MM.1S (cell line): Measurements from ENCODE around the gene RAB11FIP5.

Source experiments
- DNase-seq: peaks from one replicate; pipeline ENCODE4 v3.0.0-alpha.2; 2015
- H2AFZ ChIP-seq: fragments of 300-600 bp; sonication (generic); 2 replicates; pipeline ENCODE4 v1.6.0; 2016; ENCODE audit warnings: antibody characterized with exemption, low read length
- H3F3A ChIP-seq: fragments of 300-600 bp; sonication (generic); 2 replicates; pipeline ENCODE4 v1.6.1; 2016; ENCODE audit warnings: mild to moderate bottlenecking, antibody characterized with exemption, low read length, moderate library complexity, mixed read lengths; ENCODE audit not compliant: insufficient read depth
- H3K27ac ChIP-seq: fragments of 300-600 bp; sonication (generic); 2 replicates; pipeline ENCODE4 v1.5.1; 2016; ENCODE audit warnings: mild to moderate bottlenecking, low read length
- H3K27me3 ChIP-seq: fragments of 300-600 bp; sonication (generic); replicated peaks from 2 replicates; pipeline ENCODE4 v1.6.0; 2016; ENCODE audit warnings: low read length; ENCODE audit not compliant: insufficient read depth
- H3K36me3 ChIP-seq: fragments of 300-600 bp; sonication (generic); replicated peaks from 2 replicates; pipeline ENCODE4 v1.6.1; 2016; ENCODE audit warnings: mild to moderate bottlenecking, low read length, mixed read lengths; ENCODE audit not compliant: insufficient read depth
- H3K4me1 ChIP-seq: fragments of 300-600 bp; sonication (generic); 2 replicates; pipeline ENCODE4 v1.6.1; 2016; ENCODE audit warnings: low read length, mixed read lengths
- H3K4me2 ChIP-seq: fragments of 300-600 bp; sonication (generic); 2 replicates; pipeline ENCODE4 v1.6.0; 2016; ENCODE audit warnings: low read depth, low read length
- H3K4me3 ChIP-seq: fragments of 300-600 bp; sonication (generic); 2 replicates; pipeline ENCODE4 v1.5.1; 2016; ENCODE audit warnings: low read length, mixed read lengths
- H3K79me2 ChIP-seq: fragments of 300-600 bp; sonication (generic); 2 replicates; pipeline ENCODE4 v1.6.1; 2016; ENCODE audit warnings: mixed run types, low read length, mixed read lengths
- H3K9ac ChIP-seq: fragments of 300-600 bp; sonication (generic); 2 replicates; pipeline ENCODE4 v1.6.1; 2016; ENCODE audit warnings: low read length, mixed read lengths
- H3K9me2 ChIP-seq: fragments of 300-600 bp; sonication (generic); replicated peaks from 2 replicates; pipeline ENCODE4 v1.6.1; 2016; ENCODE audit warnings: mild to moderate bottlenecking, low read length, mixed read lengths; ENCODE audit not compliant: insufficient read depth
- H3K9me3 ChIP-seq: fragments of 300-600 bp; sonication (generic); replicated peaks from 2 replicates; pipeline ENCODE4 v1.6.1; 2016; ENCODE audit warnings: mild to moderate bottlenecking, low read length, mixed read lengths; ENCODE audit not compliant: insufficient read depth
- H4K20me1 ChIP-seq: fragments of 300-600 bp; sonication (generic); 2 replicates; pipeline ENCODE4 v1.6.1; 2016; ENCODE audit warnings: mild to moderate bottlenecking, low read length, moderate library complexity, mixed read lengths; ENCODE audit not compliant: insufficient read depth
- EZH2 ChIP-seq: fragments of 300-600 bp; sonication (generic); optimal IDR thresholded peaks from 2 replicates; pipeline ENCODE3; 2017; ENCODE audit warnings: low read depth, mild to moderate bottlenecking, antibody characterized with exemption, low read length, mixed read lengths
- EZH2phosphoT487 ChIP-seq: fragments of 300-600 bp; sonication (generic); IDR thresholded peaks from 2 replicates; pipeline ENCODE4 v1.6.1; 2018; ENCODE audit warnings: antibody characterized with exemption, low read length
- TF ChIP-seq, protein P1 (sequence below): fragments of 300-600 bp; sonication (generic); IDR thresholded peaks from 2 replicates; pipeline ENCODE4 v1.5.1; 2016; ENCODE audit warnings: antibody characterized with exemption, low read length, mixed read lengths

RAB11FIP5 gene

DNA sequence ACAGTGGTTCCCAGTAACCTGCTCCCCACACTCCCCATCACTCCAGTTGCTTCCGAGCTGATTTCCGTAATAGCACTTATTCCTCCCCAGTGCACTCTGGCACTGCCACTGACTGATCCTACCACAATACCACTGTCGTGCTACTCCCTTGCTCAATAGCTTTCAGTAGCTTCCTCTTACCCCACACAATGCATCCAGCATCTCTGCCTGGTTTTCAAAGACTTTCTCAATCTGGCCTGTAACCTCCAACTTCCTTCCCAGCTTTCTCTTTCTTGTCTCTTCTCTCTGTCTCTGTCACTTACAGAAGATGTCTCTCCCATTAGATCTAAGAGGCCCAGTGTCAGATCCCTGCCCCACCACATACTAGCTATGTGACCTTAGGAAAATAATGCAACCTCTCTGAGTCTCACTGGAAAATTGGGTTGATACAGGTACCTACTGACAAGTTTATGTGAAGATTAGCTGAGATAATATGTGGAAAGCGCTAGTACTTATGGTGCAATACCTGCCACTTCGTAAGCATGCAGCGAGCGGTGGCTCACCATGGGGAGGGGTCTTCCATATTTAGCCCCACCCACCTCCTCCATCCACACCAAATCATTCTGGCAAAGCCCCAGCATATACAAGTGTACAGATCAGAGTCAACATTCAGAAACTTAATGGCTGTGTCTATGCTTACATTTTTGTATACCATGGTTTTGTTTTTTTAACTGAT, 77.9 kb downstream of the RAB11FIP5 start:
- Histone ChIP-seq H4K20me1 (no peaks in the 10 kb centered on the region), H3K79me2 (no peaks in the 10 kb centered on the region), H3K36me3 (no peaks in the 10 kb centered on the region), H3K4me2 (no peak overlapping the region), H3K4me3 (no peak overlapping the region), H3K27me3 (no peaks in the 10 kb centered on the region), H3K27ac (no peak overlapping the region), H3F3A (no peaks in the 10 kb centered on the region), H3K9ac (no peak overlapping the region), H3K9me3 (no peaks in the 10 kb centered on the region), H3K9me2 (no peaks in the 10 kb centered on the region), H2AFZ (no peak overlapping the region), H3K4me1 (no peaks in the 10 kb centered on the region)
- no peak for DNase-seq
- TF ChIP-seq EZH2phosphoT487: no peak
- TF ChIP-seq, protein P1, sequence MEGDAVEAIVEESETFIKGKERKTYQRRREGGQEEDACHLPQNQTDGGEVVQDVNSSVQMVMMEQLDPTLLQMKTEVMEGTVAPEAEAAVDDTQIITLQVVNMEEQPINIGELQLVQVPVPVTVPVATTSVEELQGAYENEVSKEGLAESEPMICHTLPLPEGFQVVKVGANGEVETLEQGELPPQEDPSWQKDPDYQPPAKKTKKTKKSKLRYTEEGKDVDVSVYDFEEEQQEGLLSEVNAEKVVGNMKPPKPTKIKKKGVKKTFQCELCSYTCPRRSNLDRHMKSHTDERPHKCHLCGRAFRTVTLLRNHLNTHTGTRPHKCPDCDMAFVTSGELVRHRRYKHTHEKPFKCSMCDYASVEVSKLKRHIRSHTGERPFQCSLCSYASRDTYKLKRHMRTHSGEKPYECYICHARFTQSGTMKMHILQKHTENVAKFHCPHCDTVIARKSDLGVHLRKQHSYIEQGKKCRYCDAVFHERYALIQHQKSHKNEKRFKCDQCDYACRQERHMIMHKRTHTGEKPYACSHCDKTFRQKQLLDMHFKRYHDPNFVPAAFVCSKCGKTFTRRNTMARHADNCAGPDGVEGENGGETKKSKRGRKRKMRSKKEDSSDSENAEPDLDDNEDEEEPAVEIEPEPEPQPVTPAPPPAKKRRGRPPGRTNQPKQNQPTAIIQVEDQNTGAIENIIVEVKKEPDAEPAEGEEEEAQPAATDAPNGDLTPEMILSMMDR: no peak
- no peak for TF ChIP-seq EZH2

DNA sequence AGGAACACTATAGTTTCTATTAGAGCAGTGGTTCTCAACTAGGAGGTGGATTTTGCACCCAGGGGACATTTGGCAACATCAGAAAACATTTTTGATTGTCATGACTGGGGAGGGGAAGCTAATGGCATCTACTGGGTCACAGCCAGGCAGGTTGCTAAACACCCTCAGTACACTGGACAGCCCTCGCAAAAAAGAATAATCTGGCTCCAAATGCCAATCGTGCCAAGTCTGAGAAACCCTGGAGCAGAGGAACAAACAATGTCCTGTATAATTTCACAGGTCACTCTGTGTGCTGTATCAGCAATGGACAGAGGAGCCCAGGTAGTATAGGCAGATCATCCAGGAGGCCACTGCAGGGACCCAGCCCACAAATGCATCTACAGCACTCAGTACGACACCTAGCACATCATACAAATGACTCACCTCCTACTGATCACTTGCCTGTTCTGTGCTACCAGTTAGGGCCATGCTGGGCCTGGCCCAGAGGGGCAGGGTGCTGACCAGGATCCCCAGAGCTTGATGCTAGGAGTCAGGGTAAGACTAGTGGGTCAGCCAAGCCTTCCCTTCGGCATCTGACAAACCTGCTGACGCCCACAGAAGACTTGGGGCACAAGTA, 78.9 kb downstream of the RAB11FIP5 start:
- Histone ChIP-seq H3K9me2 (no peaks in the 10 kb centered on the region), H3K36me3 (no peaks in the 10 kb centered on the region), H3K27me3 (no peaks in the 10 kb centered on the region), H3K79me2 (no peaks in the 10 kb centered on the region), H3F3A (no peaks in the 10 kb centered on the region), H2AFZ (no peak overlapping the region), H3K9me3 (no peaks in the 10 kb centered on the region), H3K4me3 (no peak overlapping the region), H3K27ac (no peak overlapping the region), H3K9ac (no peak overlapping the region), H3K4me2 (no peak overlapping the region), H3K4me1 (no peaks in the 10 kb centered on the region), H4K20me1 (no peaks in the 10 kb centered on the region)
- no peak for DNase-seq
- TF ChIP-seq EZH2phosphoT487: no peak
- TF ChIP-seq, protein P1: no peak
- TF ChIP-seq EZH2: no peak

DNA sequence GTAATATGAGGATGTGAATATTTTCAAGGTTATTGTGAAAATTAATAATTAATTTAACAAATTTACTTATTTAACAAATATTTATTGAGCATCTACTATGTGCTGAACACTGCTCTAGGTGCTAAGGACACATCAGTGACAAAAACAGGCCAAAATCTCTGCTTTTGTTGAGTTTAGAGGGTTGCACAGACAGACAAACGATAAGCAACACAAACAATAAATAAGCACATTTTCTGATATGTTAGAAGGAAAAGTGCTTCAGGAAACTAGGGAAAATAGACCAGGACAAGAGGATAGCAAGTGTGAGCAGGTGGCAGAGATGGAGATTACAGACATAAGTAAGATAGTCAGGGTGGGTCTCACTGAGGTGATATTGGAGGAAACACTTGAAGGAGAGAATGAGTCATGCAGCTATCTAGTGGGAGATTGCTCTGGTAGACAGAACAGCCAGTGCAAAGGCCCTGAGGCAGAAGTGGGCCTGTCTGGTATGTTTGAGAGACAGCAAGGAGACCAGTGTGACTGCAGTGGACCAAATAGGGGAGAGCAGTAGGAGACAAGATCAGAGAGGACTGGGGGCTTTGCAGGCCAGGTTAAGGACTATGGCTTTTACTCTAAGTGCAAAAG, 79.5 kb downstream of the RAB11FIP5 start:
- no peaks in the 10 kb centered on the region for H3K9me3 ChIP-seq
- no peaks in the 10 kb centered on the region for H3K27me3 ChIP-seq
- no peak overlapping the region for H3K9ac ChIP-seq
- H3K9me2 ChIP-seq: no peaks in the 10 kb centered on the region
- no peak overlapping the region for H3K27ac ChIP-seq
- no peaks in the 10 kb centered on the region for H3K36me3 ChIP-seq
- no peak overlapping the region for H3K4me3 ChIP-seq
- no peaks in the 10 kb centered on the region for H3K79me2 ChIP-seq
- DNase-seq: no peak
- no peak overlapping the region for H2AFZ ChIP-seq
- H4K20me1 ChIP-seq: no peaks in the 10 kb centered on the region
- no peaks in the 10 kb centered on the region for H3F3A ChIP-seq
- TF ChIP-seq EZH2phosphoT487 (no peak), EZH2 (no peak)
- TF ChIP-seq, protein P1: no peak
- no peak overlapping the region for H3K4me2 ChIP-seq
- no peaks in the 10 kb centered on the region for H3K4me1 ChIP-seq
